Vein endothelial cell (primary cell): Measurements from ENCODE around the gene DPY19L1. TPM values are rescaled to one million over a fixed set of nuclear protein-coding genes. Genes with fewer than 3 reads are reported as not detected.

Experiments used
- small RNA-seq: library from RNA; depleted of rRNA; stranded (forward); fragments of <200 nt; gene quantifications from one replicate; pipeline ENCODE3, GENCODE V24; 2012
- total RNA-seq: library from RNA; depleted of rRNA; stranded (reverse); fragments of >200 nt; gene quantifications from 2 replicates; pipeline ENCODE4 v1.2.3, GENCODE V29; 2012

The DPY19L1 gene
- total RNA-seq, result 54.2 and 91.7 TPM in 2 replicates

DNA sequence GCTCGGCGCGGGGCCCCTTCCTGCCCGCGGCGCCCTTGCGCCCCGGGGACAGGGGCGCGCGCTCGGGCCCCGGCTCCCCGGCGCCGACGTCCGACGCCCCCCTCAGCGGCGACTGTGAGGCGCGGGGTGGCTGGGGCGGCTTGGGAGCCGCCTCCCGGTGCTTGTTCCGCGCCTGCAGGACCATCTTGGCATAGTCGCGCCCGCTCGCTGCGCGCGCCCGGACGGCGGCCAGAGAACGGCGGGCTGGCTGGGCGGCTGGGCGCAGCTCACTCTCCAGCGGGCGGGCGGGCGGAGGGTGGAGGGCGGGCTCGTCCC is at the start of gene DPY19L1:
Gene DPY19L1 (minus strand): TSS at position 275 of the 315 bp plus-strand sequence. CDS start 91 bp downstream, at position 184.

Small RNA genes within 50 kb of the gene (small RNA-seq; reads per million reads assigned to genes)
- gene MIR548N (1.6 reads per million, percentile 74 among the genes with 10 or more reads in this experiment), gene RF00322 (not detected)

Other genes starting within 250 kb of the DPY19L1 start
- gene TBX20, start 216.6 kb upstream of the DPY19L1 start, total RNA-seq, result not detected in 2 replicates